HepG2 (cell line): ENCODE measurements around the gene C1QTNF12. TPM values are rescaled to one million over a fixed set of nuclear protein-coding genes. Genes with fewer than 3 reads are reported as not detected.

ENCODE experiments used
- ATAC-seq: fragments of 200-7000 bp; cut with Tn5 transposase; 3 replicates; pipeline ENCODE4 v1.9.1; 2020; ENCODE audit warnings: mild to moderate bottlenecking, moderate library complexity
- BruUV-seq: library from RNA; stranded (reverse); fragments of 400-500 nt; replicated peaks from 2 replicates; lab custom pipeline; 2021; lab: Mats Ljungman, UMichigan
- CTCF ChIA-PET: fragments of 300-600 bp; formaldehyde crosslinking; extraction: SDS; loops from one replicate; lab custom pipeline; 2021; ENCODE audit warnings: low total read pairs, inconsistent platforms, low intra/inter-chr PET ratio; lab: Yijun Ruan, JAX
- POLR2A ChIA-PET: fragments of 350-600 bp; sonication (Branson Sonifier 250); formaldehyde crosslinking; loops from one replicate; lab custom pipeline; 2020; ENCODE audit warnings: antibody characterized with exemption, inconsistent platforms; lab: Yijun Ruan, JAX
- DNase-seq: peaks from one replicate; pipeline ENCODE4 v3.0.0-alpha.2; 2015; ENCODE audit warnings: low spot score
- FAIRE-seq: peaks from 3 replicates; lab custom pipeline; 2011; peaks lifted over from hg19 to GRCh38; lab: Jason Lieb, UNC
- H2AFZ ChIP-seq: one replicate; pipeline ENCODE4 v1.6.1; 2011; ENCODE audit warnings: low read length, inconsistent platforms
- H3K27ac ChIP-seq: fragments of 300-600 bp; 3 replicates; pipeline ENCODE4 v1.8.0; 2011; ENCODE audit warnings: mixed run types, mild to moderate bottlenecking, mixed read lengths, low read length, inconsistent platforms; ENCODE audit not compliant: insufficient read depth; ENCODE audit errors: extremely low read length
- H3K27me3 ChIP-seq, 2 experiments: fragments of 200-600 bp in 1 of 2; 2 replicates in 1 of 2; 3 replicates in 1 of 2; pipeline versions ENCODE4 v1.6.0 to v1.8.0; 2011; ENCODE audit warnings: low read length in 2 of 2, mild to moderate bottlenecking in 2 of 2, moderate library complexity in 2 of 2, inconsistent platforms in 1 of 2; ENCODE audit not compliant: insufficient read depth in 2 of 2, control insufficient read depth in 1 of 2
- H3K36me3 ChIP-seq, 2 experiments: fragments of 200-600 bp in 1 of 2; replicated peaks in 1 of 2; 2 replicates in 1 of 2; 3 replicates in 1 of 2; pipeline versions ENCODE4 v1.5.1 to v1.8.0; 2011; ENCODE audit warnings: low read length in 2 of 2, inconsistent platforms in 1 of 2; ENCODE audit not compliant: insufficient read depth in 2 of 2, control insufficient read depth in 1 of 2
- H3K4me1 ChIP-seq: 2 replicates; pipeline ENCODE4 v1.5.1; 2012; ENCODE audit warnings: low read length, inconsistent platforms; ENCODE audit not compliant: insufficient read depth
- H3K4me2 ChIP-seq: 2 replicates; pipeline ENCODE4 v1.6.0; 2011; ENCODE audit warnings: low read depth, low read length, inconsistent platforms
- H3K4me3 ChIP-seq, 3 experiments: fragments of 200-600 bp in 1 of 3; sonication (generic), shearing (Covaris generic) in 1 of 3; replicated peaks in 1 of 3; 2 replicates each; pipeline ENCODE4 v1.5.1; 2011 to 2016; ENCODE audit warnings: low read length in 3 of 3, inconsistent platforms in 2 of 3, low read depth in 2 of 3, mild to moderate bottlenecking in 2 of 3, control low read depth in 1 of 3, mixed read lengths in 1 of 3; ENCODE audit not compliant: insufficient read depth in 1 of 3
- H3K79me2 ChIP-seq: one replicate; pipeline ENCODE4 v1.6.1; 2011; ENCODE audit warnings: low read length, inconsistent platforms; ENCODE audit not compliant: insufficient read depth
- H3K9ac ChIP-seq: 2 replicates; pipeline ENCODE4 v1.6.0; 2011; ENCODE audit warnings: mild to moderate bottlenecking, low read depth, low read length, inconsistent platforms; ENCODE audit not compliant: insufficient read depth
- H3K9me3 ChIP-seq: 2 replicates; pipeline ENCODE4 v1.5.1; 2012; ENCODE audit warnings: mild to moderate bottlenecking, low read length
- H4K20me1 ChIP-seq: 2 replicates; pipeline ENCODE4 v1.6.0; 2011; ENCODE audit warnings: inconsistent platforms, mild to moderate bottlenecking, low read length, moderate library complexity; ENCODE audit not compliant: insufficient read depth
- CBX2 ChIP-seq, 2 experiments: fragments of 200-600 bp in 1 of 2; sonication (generic); formaldehyde crosslinking in 1 of 2; IDR thresholded peaks; 2 replicates each; pipeline versions ENCODE4 v1.7.0 to v1.8.1; 2018 to 2022; ENCODE audit warnings: low read depth in 2 of 2, low read length in 1 of 2, mild to moderate bottlenecking in 1 of 2, missing genetic modification reagents in 1 of 2
- POLR2A ChIP-seq, 2 experiments: IDR thresholded peaks; 2 replicates each; pipeline ENCODE4 v1.6.1; 2011; ENCODE audit warnings: low read depth in 2 of 2, low read length in 2 of 2, mild to moderate bottlenecking in 1 of 2, moderate library complexity in 1 of 2; ENCODE audit not compliant: insufficient read depth in 1 of 2
- ZBTB3 ChIP-seq: sonication (generic); formaldehyde crosslinking; IDR thresholded peaks from 2 replicates; pipeline ENCODE4 v1.4.0; 2020; ENCODE audit warnings: low read depth, mild to moderate bottlenecking, moderate library complexity, missing genetic modification reagents, borderline replicate concordance
- ZZZ3 ChIP-seq: sonication (generic); formaldehyde crosslinking; IDR thresholded peaks from 2 replicates; pipeline ENCODE4 v1.4.0; 2020; ENCODE audit warnings: missing genetic modification reagents, mild to moderate bottlenecking, borderline replicate concordance
- WGBS: methylation state at CpG from one replicate; pipeline ENCODE4 v1.1.6; 2017; ENCODE audit warnings: low lambda C conversion rate; 5-methylcytosine and 5-hydroxymethylcytosine counted together
- in situ Hi-C: cut with HindIII; loops from 2 replicates; pipeline ENCODE4 v1.10.0; 2017; ENCODE audit warnings: low pct_unique_long_range_greater_than_20kb; ENCODE audit not compliant: extremely low pct_ligation_motif_present
- intact Hi-C: fragments of 100-400 bp; cut with micrococcal nuclease; formaldehyde crosslinking; loops from one replicate; pipeline ENCODE4 v1.10.0; 2022; ENCODE audit not compliant: unreplicated experiment
- polyA plus RNA-seq, 8 experiments: library from polyadenylated mRNA; depleted of rRNA in 3 of 8; stranded (reverse) in 7 of 8; unstranded in 1 of 8; fragments of >200 nt; fragmentation: Illumina TruSeq in 4 of 8; extraction: Trizol in 4 of 8; gene quantifications; 2 replicates each; pipeline versions ENCODE4 v1.2.1 to v1.2.3, GENCODE V29; 2011 to 2016; ENCODE audit warnings: low read depth in 4 of 8, missing spikeins in 1 of 8, mixed read lengths in 1 of 8; ENCODE audit not compliant: insufficient read depth in 1 of 8
- total RNA-seq, 5 experiments: library from RNA; depleted of rRNA; stranded (reverse); fragments of >200 nt; fragmentation: Illumina TruSeq; extraction: Trizol; gene quantifications; 2 replicates each; pipeline ENCODE4 v1.2.3, GENCODE V29; 2016; ENCODE audit warnings: low read depth in 1 of 5
- TF ChIP-seq, protein P1 (sequence below): sonication (generic); formaldehyde crosslinking; IDR thresholded peaks from 2 replicates; pipeline ENCODE4 v1.5.0; 2020; ENCODE audit warnings: mild to moderate bottlenecking, missing genetic modification reagents, borderline replicate concordance
- TF ChIP-seq, protein P2 (sequence below): sonication (generic); formaldehyde crosslinking; IDR thresholded peaks from 2 replicates; pipeline ENCODE4 v1.4.0; 2020; ENCODE audit warnings: missing genetic modification reagents
- TF ChIP-seq, protein P3 (sequence below): sonication (generic); formaldehyde crosslinking; IDR thresholded peaks from 2 replicates; pipeline ENCODE4 v1.4.0; 2020; ENCODE audit warnings: mild to moderate bottlenecking, missing genetic modification reagents
- TF ChIP-seq, protein P4 (sequence below): sonication (generic); formaldehyde crosslinking; IDR thresholded peaks from 2 replicates; pipeline ENCODE4 v1.4.0; 2020; ENCODE audit warnings: missing genetic modification reagents

C1QTNF12 gene
- total and polyA plus RNA-seq, 2 of the 13 experiments (the other 11 are each of a cell fraction or from before 2014, with no cell fraction given) = 0.18 to 0.64 TPM

DNA sequence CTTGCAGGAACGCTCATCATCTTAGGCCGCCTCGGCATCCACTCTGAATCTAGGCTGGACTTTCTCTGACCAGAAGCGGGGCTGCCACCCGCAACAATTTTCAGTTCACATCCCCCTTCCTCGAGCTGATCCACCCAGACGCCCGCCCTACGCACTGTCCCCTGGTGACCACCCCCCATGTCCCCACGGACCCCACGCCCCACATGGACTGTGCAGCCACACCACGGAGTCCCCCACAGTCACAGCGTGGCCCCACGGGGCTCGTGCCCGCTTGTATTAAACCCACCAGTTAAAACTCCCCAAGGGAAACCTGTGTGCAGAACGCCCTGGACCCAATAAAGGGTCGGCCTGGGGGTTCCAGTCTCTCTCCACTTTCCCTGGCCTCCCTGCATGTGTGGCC, 13.0 kb upstream of the C1QTNF12 start:
- FAIRE-seq = no peak
- Histone ChIP-seq H3K4me1 (no peaks in the 10 kb centered on the region), H3K9me3 (no peaks in the 10 kb centered on the region), H3K79me2 (no peaks in the 10 kb centered on the region), H3K9ac (no peak overlapping the region), H3K27ac (no peak overlapping the region), H3K27me3 (no peaks in the 10 kb centered on the region), H3K36me3 (peaks cover 20 to 58% of the 10 kb centered on the region in 2 experiments; a peak in 4 of 5 replicates), H2AFZ (no peak overlapping the region), H3K4me2 (no peak overlapping the region), H4K20me1 (no peaks in the 10 kb centered on the region), H3K4me3 (no peak overlapping the region)
- TF ChIP-seq, protein P1, sequence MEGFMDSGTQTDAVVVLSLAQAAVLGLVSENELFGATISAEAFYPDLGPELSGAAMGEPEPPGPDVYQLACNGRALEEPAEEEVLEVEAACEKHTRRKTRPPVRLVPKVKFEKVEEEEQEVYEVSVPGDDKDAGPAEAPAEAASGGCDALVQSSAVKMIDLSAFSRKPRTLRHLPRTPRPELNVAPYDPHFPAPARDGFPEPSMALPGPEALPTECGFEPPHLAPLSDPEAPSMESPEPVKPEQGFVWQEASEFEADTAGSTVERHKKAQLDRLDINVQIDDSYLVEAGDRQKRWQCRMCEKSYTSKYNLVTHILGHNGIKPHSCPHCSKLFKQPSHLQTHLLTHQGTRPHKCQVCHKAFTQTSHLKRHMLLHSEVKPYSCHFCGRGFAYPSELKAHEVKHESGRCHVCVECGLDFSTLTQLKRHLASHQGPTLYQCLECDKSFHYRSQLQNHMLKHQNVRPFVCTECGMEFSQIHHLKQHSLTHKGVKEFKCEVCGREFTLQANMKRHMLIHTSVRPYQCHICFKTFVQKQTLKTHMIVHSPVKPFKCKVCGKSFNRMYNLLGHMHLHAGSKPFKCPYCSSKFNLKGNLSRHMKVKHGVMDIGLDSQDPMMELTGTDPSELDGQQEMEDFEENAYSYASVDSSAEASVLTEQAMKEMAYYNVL (CRISPR knock-in tag) = no peak
- in situ Hi-C loops (no loop called here), intact Hi-C loops (no loop called here)
- ChIA-PET CTCF (no interaction called here), POLR2A (no interaction called here)
- ATAC-seq = no peak
- WGBS = 94% methylated on average over 18 of the region's 18 CpGs
- no TSS peak for BruUV-seq
- DNase-seq = no peak

DNA sequence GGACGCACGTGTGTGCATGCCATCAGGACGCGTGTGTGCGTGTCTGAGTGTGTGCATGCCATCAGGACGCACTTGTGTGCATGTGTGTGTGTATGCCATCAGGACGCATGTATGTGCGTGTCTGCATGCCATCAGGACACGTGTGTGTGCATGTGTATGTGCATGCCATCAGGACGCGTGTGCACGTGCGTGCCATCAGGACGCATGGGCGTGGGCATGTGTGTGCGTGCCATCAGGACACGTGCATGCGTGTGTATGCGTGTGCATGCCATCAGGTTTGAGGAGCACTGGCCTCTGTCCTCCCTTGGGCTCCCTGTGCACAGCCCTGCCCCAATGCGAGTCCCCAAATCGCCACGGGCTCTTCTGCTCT, 12.6 kb upstream of the C1QTNF12 start:
- FAIRE-seq (no peak), DNase-seq (no peak), ATAC-seq (no peak)
- intact Hi-C loops = no loop called here
- BruUV-seq = no TSS peak
- H3K27ac ChIP-seq = no peak overlapping the region
- POLR2A ChIA-PET = no interaction called here
- no peak overlapping the region for H3K4me3 ChIP-seq
- no peaks in the 10 kb centered on the region for H3K27me3 ChIP-seq
- H3K79me2 ChIP-seq = no peaks in the 10 kb centered on the region
- H3K4me2 ChIP-seq = no peak overlapping the region
- 98% methylated on average over 20 of the region's 22 CpGs for WGBS
- H4K20me1 ChIP-seq = no peaks in the 10 kb centered on the region
- H2AFZ ChIP-seq = no peak overlapping the region
- H3K36me3 ChIP-seq = peaks cover 20 to 56% of the 10 kb centered on the region in 2 experiments; a peak in 4 of 5 replicates
- no peak overlapping the region for H3K9ac ChIP-seq
- CTCF ChIA-PET = no interaction called here
- H3K4me1 ChIP-seq = no peaks in the 10 kb centered on the region
- no peaks in the 10 kb centered on the region for H3K9me3 ChIP-seq
- in situ Hi-C loops = no loop called here
- TF ChIP-seq ZZZ3 (CRISPR knock-in tag) (no peak), ZBTB3 (CRISPR knock-in tag) (no peak), POLR2A (IDR thresholded peaks at IDR 0.05; ENCODE audit: insufficient read depth in 1 of 2, low read depth in 2 of 2, low read length in 2 of 2) (peak in 1 of 2 experiments; percentile 41; a peak in 1 of 4 replicates), CBX2 (IDR thresholded peaks at IDR 0.05; ENCODE audit: low read depth, low read length) (no peak), CBX2 (CRISPR knock-in tag; IDR thresholded peaks at IDR 0.05; ENCODE audit: low read depth) (no peak)
- TF ChIP-seq, protein P2, sequence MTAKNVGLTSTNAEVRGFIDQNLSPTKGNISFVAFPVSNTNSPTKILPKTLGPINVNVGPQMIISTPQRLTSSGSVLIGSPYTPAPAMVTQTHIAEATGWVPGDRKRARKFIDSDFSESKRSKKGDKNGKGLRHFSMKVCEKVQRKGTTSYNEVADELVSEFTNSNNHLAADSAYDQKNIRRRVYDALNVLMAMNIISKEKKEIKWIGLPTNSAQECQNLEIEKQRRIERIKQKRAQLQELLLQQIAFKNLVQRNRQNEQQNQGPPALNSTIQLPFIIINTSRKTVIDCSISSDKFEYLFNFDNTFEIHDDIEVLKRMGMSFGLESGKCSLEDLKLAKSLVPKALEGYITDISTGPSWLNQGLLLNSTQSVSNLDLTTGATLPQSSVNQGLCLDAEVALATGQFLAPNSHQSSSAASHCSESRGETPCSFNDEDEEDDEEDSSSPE (CRISPR knock-in tag) = no peak
- TF ChIP-seq, protein P3, sequence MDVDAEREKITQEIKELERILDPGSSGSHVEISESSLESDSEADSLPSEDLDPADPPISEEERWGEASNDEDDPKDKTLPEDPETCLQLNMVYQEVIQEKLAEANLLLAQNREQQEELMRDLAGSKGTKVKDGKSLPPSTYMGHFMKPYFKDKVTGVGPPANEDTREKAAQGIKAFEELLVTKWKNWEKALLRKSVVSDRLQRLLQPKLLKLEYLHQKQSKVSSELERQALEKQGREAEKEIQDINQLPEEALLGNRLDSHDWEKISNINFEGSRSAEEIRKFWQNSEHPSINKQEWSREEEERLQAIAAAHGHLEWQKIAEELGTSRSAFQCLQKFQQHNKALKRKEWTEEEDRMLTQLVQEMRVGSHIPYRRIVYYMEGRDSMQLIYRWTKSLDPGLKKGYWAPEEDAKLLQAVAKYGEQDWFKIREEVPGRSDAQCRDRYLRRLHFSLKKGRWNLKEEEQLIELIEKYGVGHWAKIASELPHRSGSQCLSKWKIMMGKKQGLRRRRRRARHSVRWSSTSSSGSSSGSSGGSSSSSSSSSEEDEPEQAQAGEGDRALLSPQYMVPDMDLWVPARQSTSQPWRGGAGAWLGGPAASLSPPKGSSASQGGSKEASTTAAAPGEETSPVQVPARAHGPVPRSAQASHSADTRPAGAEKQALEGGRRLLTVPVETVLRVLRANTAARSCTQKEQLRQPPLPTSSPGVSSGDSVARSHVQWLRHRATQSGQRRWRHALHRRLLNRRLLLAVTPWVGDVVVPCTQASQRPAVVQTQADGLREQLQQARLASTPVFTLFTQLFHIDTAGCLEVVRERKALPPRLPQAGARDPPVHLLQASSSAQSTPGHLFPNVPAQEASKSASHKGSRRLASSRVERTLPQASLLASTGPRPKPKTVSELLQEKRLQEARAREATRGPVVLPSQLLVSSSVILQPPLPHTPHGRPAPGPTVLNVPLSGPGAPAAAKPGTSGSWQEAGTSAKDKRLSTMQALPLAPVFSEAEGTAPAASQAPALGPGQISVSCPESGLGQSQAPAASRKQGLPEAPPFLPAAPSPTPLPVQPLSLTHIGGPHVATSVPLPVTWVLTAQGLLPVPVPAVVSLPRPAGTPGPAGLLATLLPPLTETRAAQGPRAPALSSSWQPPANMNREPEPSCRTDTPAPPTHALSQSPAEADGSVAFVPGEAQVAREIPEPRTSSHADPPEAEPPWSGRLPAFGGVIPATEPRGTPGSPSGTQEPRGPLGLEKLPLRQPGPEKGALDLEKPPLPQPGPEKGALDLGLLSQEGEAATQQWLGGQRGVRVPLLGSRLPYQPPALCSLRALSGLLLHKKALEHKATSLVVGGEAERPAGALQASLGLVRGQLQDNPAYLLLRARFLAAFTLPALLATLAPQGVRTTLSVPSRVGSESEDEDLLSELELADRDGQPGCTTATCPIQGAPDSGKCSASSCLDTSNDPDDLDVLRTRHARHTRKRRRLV = no peak
- TF ChIP-seq, protein P4, sequence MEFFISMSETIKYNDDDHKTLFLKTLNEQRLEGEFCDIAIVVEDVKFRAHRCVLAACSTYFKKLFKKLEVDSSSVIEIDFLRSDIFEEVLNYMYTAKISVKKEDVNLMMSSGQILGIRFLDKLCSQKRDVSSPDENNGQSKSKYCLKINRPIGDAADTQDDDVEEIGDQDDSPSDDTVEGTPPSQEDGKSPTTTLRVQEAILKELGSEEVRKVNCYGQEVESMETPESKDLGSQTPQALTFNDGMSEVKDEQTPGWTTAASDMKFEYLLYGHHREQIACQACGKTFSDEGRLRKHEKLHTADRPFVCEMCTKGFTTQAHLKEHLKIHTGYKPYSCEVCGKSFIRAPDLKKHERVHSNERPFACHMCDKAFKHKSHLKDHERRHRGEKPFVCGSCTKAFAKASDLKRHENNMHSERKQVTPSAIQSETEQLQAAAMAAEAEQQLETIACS = no peak
